GM23338 (cell line): ENCODE data around the gene ITIH4. TPM values are rescaled to one million over a fixed set of nuclear protein-coding genes. Genes with fewer than 3 reads are reported as not detected.

Source experiments
- ATAC-seq: fragments of 200-7000 bp; cut with Tn5 transposase; 3 replicates; pipeline ENCODE4 v1.9.1; 2020
- DNase-seq: peaks from one replicate; pipeline ENCODE4 v3.0.0-alpha.2; 2015; ENCODE audit warnings: low spot score
- H2AFZ ChIP-seq: fragments of 200-600 bp; sonication (generic); 2 replicates; pipeline ENCODE4 v1.8.0; 2016; ENCODE audit warnings: antibody characterized with exemption, mild to moderate bottlenecking, moderate library complexity
- H3F3A ChIP-seq: fragments of 200-600 bp; sonication (generic); replicated peaks from 2 replicates; pipeline ENCODE4 v1.8.0; 2017; ENCODE audit warnings: antibody characterized with exemption, mixed run types, low read depth
- H3K27ac ChIP-seq: fragments of 200-600 bp; sonication (generic); 2 replicates; pipeline ENCODE4 v1.6.1; 2016; ENCODE audit warnings: low read depth
- H3K27me3 ChIP-seq: fragments of 200-600 bp; sonication (generic); 2 replicates; pipeline ENCODE4 v1.8.0; 2016; ENCODE audit warnings: mild to moderate bottlenecking, mixed run types, moderate library complexity; ENCODE audit not compliant: insufficient read depth
- H3K36me3 ChIP-seq: fragments of 200-600 bp; sonication (generic); 2 replicates; pipeline ENCODE4 v1.8.0; 2016; ENCODE audit warnings: mild to moderate bottlenecking; ENCODE audit not compliant: insufficient read depth
- H3K4me1 ChIP-seq: fragments of 200-600 bp; sonication (generic); 2 replicates; pipeline ENCODE4 v1.8.0; 2016; ENCODE audit warnings: mild to moderate bottlenecking, moderate library complexity; ENCODE audit not compliant: insufficient read depth
- H3K4me2 ChIP-seq: fragments of 200-600 bp; sonication (generic); 2 replicates; pipeline ENCODE4 v1.7.1; 2017; ENCODE audit warnings: mixed run types
- H3K4me3 ChIP-seq: fragments of 200-600 bp; sonication (generic); 2 replicates; pipeline ENCODE4 v1.6.1; 2016; ENCODE audit warnings: mixed run types
- H3K79me2 ChIP-seq: fragments of 200-600 bp; sonication (generic); replicated peaks from 2 replicates; pipeline ENCODE4 v1.8.0; 2017; ENCODE audit warnings: mild to moderate bottlenecking; ENCODE audit not compliant: insufficient read depth
- H3K9me2 ChIP-seq: fragments of 200-600 bp; sonication (generic); 2 replicates; pipeline ENCODE4 v1.8.0; 2017; ENCODE audit not compliant: insufficient read depth
- H4K20me1 ChIP-seq: fragments of 200-600 bp; sonication (generic); replicated peaks from 2 replicates; pipeline ENCODE4 v1.8.0; 2017; ENCODE audit warnings: mild to moderate bottlenecking; ENCODE audit not compliant: insufficient read depth
- H3K27ac Mint-ChIP-seq: 2 replicates; pipeline ENCODE4 v1.8.0; 2020; ENCODE audit warnings: inconsistent platforms, mild to moderate bottlenecking, moderate library complexity, mixed read lengths
- H3K27me3 Mint-ChIP-seq: 3 replicates; pipeline ENCODE4 v1.8.0; 2022; ENCODE audit warnings: low read depth, mild to moderate bottlenecking, moderate library complexity, mixed read lengths, inconsistent platforms; ENCODE audit not compliant: insufficient read depth, poor library complexity
- H3K36me3 Mint-ChIP-seq: 3 replicates; pipeline ENCODE4 v1.8.0; 2021; ENCODE audit warnings: low read depth, mild to moderate bottlenecking, inconsistent platforms, moderate library complexity, mixed read lengths
- H3K4me1 Mint-ChIP-seq: 3 replicates; pipeline ENCODE4 v1.8.0; 2020; ENCODE audit warnings: mild to moderate bottlenecking, inconsistent platforms, mixed read lengths
- H3K4me3 Mint-ChIP-seq: 3 replicates; pipeline ENCODE4 v1.8.0; 2021; ENCODE audit warnings: moderate library complexity, mild to moderate bottlenecking, inconsistent platforms, mixed read lengths
- H3K9me3 Mint-ChIP-seq: 3 replicates; pipeline ENCODE4 v1.8.0; 2020; ENCODE audit warnings: moderate library complexity, mild to moderate bottlenecking, inconsistent platforms, mixed read lengths
- CREB1 ChIP-seq: fragments of 250-450 bp; sonication (Bioruptor Pico); IDR thresholded peaks from 2 replicates; pipeline ENCODE4 v1.5.0; 2020; ENCODE audit warnings: low read depth, mild to moderate bottlenecking, moderate library complexity
- CTCF ChIP-seq, 2 experiments: fragments of 200-600 bp in 1 of 2; sonication (generic) in 1 of 2; conservative IDR thresholded peaks; 2 replicates each; pipeline versions ENCODE4 v1.5.1 to v1.6.1; 2016 to 2017; ENCODE audit warnings: antibody characterized with exemption in 2 of 2, low read depth in 2 of 2, mild to moderate bottlenecking in 2 of 2, moderate library complexity in 1 of 2
- EZH2 ChIP-seq: fragments of 200-600 bp; sonication (generic); IDR thresholded peaks from one replicate; pipeline ENCODE4 v1.8.0; 2017; ENCODE audit warnings: antibody characterized with exemption, mild to moderate bottlenecking, low read depth; ENCODE audit not compliant: unreplicated experiment
- EZH2phosphoT487 ChIP-seq: fragments of 200-600 bp; sonication (generic); IDR thresholded peaks from one replicate; pipeline ENCODE4 v1.8.1; 2018; ENCODE audit warnings: antibody characterized with exemption; ENCODE audit not compliant: unreplicated experiment
- NANOG ChIP-seq: IDR thresholded peaks from 2 replicates; pipeline ENCODE4 v1.6.1; 2016; ENCODE audit warnings: antibody characterized with exemption, borderline replicate concordance
- POLR2AphosphoS5 ChIP-seq: IDR thresholded peaks from 2 replicates; pipeline ENCODE4 v1.6.1; 2016; ENCODE audit warnings: antibody characterized with exemption, low read depth
- ZNF114 ChIP-seq: fragments of 250-450 bp; sonication (Bioruptor Pico); IDR thresholded peaks from 2 replicates; pipeline ENCODE4 v1.5.0; 2020; ENCODE audit warnings: mild to moderate bottlenecking, moderate library complexity
- ZNF462 ChIP-seq: fragments of 250-450 bp; sonication (Bioruptor Pico); IDR thresholded peaks from 2 replicates; pipeline ENCODE4 v1.5.0; 2020; ENCODE audit warnings: mild to moderate bottlenecking, moderate library complexity
- polyA plus RNA-seq: library from polyadenylated mRNA; unstranded; fragments of >200 nt; fragmentation: Nextera tagmentation; extraction: Ambion mirVana; gene quantifications from 2 replicates; pipeline ENCODE4 v1.2.1, GENCODE V29; 2016
- total RNA-seq: library from RNA; depleted of rRNA; stranded (reverse); fragments of >200 nt; shearing (Covaris generic); gene quantifications from 2 replicates; pipeline ENCODE4 v1.2.3, GENCODE V29; 2014
- TF ChIP-seq, protein P1 (sequence below): IDR thresholded peaks from one replicate; pipeline ENCODE4 v1.6.1; 2018; ENCODE audit warnings: antibody characterized with exemption; ENCODE audit not compliant: unreplicated experiment
- TF ChIP-seq, protein P2 (sequence below): IDR thresholded peaks from 2 replicates; pipeline ENCODE4 v1.6.1; 2016; ENCODE audit warnings: antibody characterized with exemption

The ITIH4 gene
- total and polyA plus RNA-seq, 2 experiments from 2014 or later, result 0.82 to 1.4 TPM

DNA sequence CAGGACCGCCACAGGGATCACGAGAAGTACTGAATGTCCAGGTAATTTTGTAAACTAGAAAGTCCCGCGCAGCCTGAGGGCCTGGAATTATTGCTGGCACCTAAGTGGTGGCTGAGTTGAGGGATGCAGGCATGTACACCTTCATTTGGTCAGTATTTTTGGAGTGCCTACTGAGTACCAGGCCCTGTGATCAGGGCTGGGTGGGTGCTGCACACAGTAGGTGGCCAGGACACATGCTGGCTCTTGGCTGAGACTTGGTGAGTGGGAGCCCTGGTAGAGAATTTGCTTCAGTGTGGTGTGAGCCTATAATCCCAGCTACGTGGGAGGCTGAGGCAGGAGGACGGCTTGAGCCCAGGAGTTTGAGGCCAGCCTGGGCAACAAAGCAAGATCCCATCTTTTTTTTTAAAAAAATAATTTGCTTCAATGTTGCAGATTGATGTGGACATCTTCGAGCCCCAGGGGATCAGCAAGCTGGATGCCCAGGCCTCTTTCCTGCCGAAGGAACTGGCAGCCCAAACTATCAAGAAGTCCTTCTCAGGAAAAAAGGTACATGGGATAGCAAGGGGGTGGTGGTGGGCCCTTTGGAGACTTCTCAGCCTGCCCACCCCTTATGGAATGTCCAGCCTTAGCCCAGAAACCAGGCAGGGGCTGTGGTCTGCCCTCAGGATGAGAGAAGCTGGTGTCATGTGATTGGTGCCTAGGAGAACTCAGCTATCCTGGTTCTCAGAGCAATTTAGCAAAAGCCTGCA, 50.5 kb downstream of the ITIH4 start (continued):
- TF ChIP-seq CTCF (conservative IDR thresholded peaks at IDR 0.05; ENCODE audit: low read depth in 2 of 2) (no peak), EZH2phosphoT487 (no peak), ZNF114 (no peak), CREB1 (CRISPR knock-in tag) (no peak), EZH2 (no peak), NANOG (no peak), POLR2AphosphoS5 (no peak)
- TF ChIP-seq, protein P1, sequence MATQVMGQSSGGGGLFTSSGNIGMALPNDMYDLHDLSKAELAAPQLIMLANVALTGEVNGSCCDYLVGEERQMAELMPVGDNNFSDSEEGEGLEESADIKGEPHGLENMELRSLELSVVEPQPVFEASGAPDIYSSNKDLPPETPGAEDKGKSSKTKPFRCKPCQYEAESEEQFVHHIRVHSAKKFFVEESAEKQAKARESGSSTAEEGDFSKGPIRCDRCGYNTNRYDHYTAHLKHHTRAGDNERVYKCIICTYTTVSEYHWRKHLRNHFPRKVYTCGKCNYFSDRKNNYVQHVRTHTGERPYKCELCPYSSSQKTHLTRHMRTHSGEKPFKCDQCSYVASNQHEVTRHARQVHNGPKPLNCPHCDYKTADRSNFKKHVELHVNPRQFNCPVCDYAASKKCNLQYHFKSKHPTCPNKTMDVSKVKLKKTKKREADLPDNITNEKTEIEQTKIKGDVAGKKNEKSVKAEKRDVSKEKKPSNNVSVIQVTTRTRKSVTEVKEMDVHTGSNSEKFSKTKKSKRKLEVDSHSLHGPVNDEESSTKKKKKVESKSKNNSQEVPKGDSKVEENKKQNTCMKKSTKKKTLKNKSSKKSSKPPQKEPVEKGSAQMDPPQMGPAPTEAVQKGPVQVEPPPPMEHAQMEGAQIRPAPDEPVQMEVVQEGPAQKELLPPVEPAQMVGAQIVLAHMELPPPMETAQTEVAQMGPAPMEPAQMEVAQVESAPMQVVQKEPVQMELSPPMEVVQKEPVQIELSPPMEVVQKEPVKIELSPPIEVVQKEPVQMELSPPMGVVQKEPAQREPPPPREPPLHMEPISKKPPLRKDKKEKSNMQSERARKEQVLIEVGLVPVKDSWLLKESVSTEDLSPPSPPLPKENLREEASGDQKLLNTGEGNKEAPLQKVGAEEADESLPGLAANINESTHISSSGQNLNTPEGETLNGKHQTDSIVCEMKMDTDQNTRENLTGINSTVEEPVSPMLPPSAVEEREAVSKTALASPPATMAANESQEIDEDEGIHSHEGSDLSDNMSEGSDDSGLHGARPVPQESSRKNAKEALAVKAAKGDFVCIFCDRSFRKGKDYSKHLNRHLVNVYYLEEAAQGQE, result no peak
- TF ChIP-seq, protein P2, sequence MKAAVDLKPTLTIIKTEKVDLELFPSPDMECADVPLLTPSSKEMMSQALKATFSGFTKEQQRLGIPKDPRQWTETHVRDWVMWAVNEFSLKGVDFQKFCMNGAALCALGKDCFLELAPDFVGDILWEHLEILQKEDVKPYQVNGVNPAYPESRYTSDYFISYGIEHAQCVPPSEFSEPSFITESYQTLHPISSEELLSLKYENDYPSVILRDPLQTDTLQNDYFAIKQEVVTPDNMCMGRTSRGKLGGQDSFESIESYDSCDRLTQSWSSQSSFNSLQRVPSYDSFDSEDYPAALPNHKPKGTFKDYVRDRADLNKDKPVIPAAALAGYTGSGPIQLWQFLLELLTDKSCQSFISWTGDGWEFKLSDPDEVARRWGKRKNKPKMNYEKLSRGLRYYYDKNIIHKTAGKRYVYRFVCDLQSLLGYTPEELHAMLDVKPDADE, result no peak

DNA sequence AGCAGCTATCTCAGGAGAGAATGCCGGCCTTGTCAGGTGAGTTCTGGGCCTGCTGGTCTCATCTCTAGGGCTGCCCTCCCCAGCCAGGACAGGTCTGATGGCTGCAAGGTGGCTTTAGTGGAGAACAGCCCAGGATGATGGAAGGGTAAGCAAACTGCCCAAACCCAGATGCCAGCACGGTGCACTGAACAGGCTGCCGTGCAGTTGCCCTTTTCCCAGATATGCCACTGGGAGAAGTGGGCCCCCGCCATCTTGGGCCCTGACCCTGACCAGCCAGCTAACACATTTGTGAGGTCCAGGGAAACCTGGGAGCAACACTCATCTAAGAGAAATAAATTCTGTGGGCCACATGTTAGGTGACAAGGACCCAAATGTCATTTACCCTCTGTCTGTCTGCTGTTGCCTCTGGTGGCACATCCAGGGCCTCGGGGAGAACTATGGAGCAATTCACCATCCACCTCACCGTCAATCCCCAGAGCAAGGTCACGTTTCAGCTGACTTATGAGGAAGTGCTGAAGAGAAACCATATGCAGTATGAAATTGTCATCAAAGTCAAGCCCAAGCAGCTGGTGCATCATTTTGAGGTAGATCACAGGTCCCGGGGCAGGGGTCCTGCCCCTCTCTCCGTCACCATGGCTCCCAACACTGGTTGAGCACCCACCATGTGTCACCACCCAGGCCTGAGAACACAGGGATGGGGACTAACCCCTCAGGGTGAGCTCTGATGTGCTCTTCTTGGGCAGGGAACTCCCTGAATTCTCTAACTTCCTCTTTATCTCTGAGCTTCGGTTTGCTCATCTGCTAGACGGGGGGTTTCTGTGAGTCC, 51.2 kb downstream of the ITIH4 start:
- ATAC-seq, result no peak
- no peak for DNase-seq
- H3K79me2 ChIP-seq, result no peaks in the 10 kb centered on the region
- H2AFZ ChIP-seq, result no peak overlapping the region
- H3K27me3 Mint-ChIP-seq, result no peaks in the 10 kb centered on the region
- H3F3A ChIP-seq, result no peaks in the 10 kb centered on the region
- no peak overlapping the region for H3K4me2 ChIP-seq
- no peaks in the 10 kb centered on the region; the same call in 2 of the 3 replicates for H3K36me3 Mint-ChIP-seq
- no peaks in the 10 kb centered on the region for H3K4me1 ChIP-seq
- no peak overlapping the region for H3K27ac ChIP-seq
- H3K4me3 ChIP-seq, result no peak overlapping the region
- no peaks in the 10 kb centered on the region for H3K27me3 ChIP-seq
- no peak overlapping the region for H3K27ac Mint-ChIP-seq
- peaks cover 12% of the 10 kb centered on the region for H3K4me1 Mint-ChIP-seq
- no peak overlapping the region for H3K4me3 Mint-ChIP-seq
- H3K9me3 Mint-ChIP-seq, result peaks cover 2% of the 10 kb centered on the region; the same call in 1 of the 3 replicates
- no peaks in the 10 kb centered on the region for H3K36me3 ChIP-seq
- H4K20me1 ChIP-seq, result no peaks in the 10 kb centered on the region
- H3K9me2 ChIP-seq, result peaks cover 6% of the 10 kb centered on the region; the same call in 1 of the 2 replicates
- TF ChIP-seq ZNF462 (CRISPR knock-in tag), result no peak
- TF ChIP-seq EZH2phosphoT487, result no peak
- TF ChIP-seq ZNF114, result no peak
